Activated gamma-delta T cell (primary cell): ENCODE results near the gene CEACAM7.

Source experiments
- DNase-seq: peaks from one replicate; lab custom pipeline; 2025; lab: John Stamatoyannopoulos, UW

The CEACAM7 gene

DNA sequence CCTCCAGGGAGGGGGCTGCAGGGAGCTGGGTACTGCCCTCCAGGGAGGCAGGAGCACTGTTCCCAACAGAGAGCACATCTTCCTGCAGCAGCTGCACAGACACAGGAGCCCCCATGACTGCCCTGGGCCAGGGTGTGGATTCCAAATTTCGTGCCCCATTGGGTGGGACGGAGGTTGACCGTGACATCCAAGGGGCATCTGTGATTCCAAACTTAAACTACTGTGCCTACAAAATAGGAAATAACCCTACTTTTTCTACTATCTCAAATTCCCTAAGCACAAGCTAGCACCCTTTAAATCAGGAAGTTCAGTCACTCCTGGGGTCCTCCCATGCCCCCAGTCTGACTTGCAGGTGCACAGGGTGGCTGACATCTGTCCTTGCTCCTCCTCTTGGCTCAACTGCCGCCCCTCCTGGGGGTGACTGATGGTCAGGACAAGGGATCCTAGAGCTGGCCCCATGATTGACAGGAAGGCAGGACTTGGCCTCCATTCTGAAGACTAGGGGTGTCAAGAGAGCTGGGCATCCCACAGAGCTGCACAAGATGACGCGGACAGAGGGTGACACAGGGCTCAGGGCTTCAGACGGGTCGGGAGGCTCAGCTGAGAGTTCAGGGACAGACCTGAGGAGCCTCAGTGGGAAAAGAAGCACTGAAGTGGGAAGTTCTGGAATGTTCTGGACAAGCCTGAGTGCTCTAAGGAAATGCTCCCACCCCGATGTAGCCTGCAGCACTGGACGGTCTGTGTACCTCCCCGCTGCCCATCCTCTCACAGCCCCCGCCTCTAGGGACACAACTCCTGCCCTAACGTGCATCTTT lies 12.5 kb upstream of the CEACAM7 start:
- DNase-seq = no peak

DNA sequence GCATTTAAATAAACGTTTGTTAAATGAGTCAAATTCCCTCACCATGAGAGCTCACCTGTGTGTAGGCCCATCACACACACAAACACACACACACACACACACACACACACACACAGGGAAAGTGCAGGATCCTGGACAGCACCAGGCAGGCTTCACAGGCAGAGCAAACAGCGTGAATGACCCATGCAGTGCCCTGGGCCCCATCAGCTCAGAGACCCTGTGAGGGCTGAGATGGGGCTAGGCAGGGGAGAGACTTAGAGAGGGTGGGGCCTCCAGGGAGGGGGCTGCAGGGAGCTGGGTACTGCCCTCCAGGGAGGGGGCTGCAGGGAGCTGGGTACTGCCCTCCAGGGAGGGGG lies 11.9 kb upstream of the CEACAM7 start:
- DNase-seq = no peak

DNA sequence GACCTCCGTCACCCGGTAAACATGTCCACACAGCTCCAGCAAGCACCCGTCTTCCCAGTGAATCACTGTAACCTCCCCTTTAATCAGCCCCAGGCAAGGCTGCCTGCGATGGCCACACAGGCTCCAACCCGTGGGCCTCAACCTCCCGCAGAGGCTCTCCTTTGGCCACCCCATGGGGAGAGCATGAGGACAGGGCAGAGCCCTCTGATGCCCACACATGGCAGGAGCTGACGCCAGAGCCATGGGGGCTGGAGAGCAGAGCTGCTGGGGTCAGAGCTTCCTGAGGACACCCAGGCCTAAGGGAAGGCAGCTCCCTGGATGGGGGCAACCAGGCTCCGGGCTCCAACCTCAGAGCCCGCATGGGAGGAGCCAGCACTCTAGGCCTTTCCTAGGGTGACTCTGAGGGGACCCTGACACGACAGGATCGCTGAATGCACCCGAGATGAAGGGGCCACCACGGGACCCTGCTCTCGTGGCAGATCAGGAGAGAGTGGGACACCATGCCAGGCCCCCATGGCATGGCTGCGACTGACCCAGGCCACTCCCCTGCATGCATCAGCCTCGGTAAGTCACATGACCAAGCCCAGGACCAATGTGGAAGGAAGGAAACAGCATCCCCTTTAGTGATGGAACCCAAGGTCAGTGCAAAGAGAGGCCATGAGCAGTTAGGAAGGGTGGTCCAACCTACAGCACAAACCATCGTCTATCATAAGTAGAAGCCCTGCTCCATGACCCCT lies 11.3 kb upstream of the CEACAM7 start:
- no peak for DNase-seq

DNA sequence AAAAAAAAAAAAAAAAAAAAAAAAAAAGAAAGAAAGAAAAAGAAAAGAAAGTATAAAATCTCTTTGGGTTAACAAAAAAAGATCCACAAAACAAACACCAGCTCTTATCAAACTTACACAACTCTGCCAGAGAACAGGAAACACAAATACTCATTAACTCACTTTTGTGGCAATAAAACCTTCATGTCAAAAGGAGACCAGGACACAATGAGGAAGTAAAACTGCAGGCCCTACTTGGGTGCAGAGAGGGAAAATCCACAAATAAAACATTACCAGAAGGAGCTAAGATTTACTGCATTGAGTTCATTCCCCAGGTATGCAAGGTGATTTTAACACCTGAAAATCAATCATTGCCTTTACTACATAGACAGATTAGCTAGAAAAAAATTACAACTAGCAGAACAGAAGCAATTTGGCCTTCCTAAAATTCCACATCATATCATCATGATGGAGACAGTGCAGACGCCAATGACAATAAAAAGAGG lies 10.7 kb upstream of the CEACAM7 start:
- DNase-seq = no peak

DNA sequence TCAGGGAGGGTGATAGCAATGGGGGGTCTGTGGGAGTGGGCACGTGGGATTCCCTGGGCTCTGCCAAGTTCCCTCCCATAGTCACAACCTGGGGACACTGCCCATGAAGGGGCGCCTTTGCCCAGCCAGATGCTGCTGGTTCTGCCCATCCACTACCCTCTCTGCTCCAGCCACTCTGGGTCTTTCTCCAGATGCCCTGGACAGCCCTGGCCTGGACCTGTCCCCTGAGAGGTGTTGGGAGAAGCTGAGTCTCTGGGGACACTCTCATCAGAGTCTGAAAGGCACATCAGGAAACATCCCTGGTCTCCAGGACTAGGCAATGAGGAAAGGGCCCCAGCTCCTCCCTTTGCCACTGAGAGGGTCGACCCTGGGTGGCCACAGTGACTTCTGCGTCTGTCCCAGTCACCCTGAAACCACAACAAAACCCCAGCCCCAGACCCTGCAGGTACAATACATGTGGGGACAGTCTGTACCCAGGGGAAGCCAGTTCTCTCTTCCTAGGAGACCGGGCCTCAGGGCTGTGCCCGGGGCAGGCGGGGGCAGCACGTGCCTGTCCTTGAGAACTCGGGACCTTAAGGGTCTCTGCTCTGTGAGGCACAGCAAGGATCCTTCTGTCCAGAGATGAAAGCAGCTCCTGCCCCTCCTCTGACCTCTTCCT lies 9.3 kb upstream of the CEACAM7 start:
- DNase-seq = no peak

DNA sequence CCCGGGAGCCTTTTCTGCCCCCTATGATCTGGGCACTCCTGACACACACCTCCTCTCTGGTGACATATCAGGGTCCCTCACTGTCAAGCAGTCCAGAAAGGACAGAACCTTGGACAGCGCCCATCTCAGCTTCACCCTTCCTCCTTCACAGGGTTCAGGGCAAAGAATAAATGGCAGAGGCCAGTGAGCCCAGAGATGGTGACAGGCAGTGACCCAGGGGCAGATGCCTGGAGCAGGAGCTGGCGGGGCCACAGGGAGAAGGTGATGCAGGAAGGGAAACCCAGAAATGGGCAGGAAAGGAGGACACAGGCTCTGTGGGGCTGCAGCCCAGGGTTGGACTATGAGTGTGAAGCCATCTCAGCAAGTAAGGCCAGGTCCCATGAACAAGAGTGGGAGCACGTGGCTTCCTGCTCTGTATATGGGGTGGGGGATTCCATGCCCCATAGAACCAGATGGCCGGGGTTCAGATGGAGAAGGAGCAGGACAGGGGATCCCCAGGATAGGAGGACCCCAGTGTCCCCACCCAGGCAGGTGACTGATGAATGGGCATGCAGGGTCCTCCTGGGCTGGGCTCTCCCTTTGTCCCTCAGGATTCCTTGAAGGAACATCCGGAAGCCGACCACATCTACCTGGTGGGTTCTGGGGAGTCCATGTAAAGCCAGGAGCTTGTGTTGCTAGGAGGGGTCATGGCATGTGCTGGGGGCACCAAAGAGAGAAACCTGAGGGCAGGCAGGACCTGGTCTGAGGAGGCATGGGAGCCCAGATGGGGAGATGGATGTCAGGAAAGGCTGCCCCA lies 8.5 kb upstream of the CEACAM7 start:
- no peak for DNase-seq

DNA sequence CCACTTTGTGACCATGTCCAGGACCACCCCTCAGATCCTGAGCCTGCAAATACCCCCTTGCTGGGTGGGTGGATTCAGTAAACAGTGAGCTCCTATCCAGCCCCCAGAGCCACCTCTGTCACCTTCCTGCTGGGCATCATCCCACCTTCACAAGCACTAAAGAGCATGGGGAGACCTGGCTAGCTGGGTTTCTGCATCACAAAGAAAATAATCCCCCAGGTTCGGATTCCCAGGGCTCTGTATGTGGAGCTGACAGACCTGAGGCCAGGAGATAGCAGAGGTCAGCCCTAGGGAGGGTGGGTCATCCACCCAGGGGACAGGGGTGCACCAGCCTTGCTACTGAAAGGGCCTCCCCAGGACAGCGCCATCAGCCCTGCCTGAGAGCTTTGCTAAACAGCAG lies 7.7 kb upstream of the CEACAM7 start:
- DNase-seq = no peak

DNA sequence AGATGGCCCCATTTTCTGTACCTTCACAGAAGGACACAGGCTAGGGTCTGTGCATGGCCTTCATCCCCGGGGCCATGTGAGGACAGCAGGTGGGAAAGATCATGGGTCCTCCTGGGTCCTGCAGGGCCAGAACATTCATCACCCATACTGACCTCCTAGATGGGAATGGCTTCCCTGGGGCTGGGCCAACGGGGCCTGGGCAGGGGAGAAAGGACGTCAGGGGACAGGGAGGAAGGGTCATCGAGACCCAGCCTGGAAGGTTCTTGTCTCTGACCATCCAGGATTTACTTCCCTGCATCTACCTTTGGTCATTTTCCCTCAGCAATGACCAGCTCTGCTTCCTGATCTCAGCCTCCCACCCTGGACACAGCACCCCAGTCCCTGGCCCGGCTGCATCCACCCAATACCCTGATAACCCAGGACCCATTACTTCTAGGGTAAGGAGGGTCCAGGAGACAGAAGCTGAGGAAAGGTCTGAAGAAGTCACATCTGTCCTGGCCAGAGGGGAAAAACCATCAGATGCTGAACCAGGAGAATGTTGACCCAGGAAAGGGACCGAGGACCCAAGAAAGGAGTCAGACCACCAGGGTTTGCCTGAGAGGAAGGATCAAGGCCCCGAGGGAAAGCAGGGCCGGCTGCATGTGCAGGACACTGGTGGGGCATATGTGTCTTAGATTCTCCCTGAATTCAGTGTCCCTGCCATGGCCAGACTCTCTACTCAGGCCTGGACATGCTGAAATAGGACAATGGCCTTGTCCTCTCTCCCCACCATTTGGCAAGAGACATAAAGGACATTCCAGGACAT lies 7.0 kb upstream of the CEACAM7 start:
- DNase-seq = no peak

DNA sequence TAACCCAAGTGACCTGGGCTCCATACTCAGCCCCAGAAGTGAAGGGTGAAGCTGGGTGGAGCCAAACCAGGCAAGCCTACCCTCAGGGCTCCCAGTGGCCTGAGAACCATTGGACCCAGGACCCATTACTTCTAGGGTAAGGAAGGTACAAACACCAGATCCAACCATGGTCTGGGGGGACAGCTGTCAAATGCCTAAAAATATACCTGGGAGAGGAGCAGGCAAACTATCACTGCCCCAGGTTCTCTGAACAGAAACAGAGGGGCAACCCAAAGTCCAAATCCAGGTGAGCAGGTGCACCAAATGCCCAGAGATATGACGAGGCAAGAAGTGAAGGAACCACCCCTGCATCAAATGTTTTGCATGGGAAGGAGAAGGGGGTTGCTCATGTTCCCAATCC lies 6.1 kb upstream of the CEACAM7 start:
- no peak for DNase-seq

GRCh38 chr19:41691268-41691970 lies 3.3 kb upstream of the CEACAM7 start:
- no peak for DNase-seq

DNA sequence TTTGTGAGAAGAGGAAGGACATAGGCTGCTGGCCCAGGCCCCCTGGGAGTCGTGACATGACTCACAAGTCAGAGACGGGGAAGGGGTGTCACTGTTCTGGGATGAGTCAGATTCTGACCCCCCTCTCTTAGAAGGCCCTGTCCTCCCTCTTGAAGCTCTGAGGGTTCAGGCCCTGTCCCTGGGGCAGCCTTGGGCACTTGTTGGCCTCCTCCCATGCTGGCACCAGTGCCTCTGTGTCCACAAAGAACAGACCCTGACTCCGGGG lies 2.7 kb upstream of the CEACAM7 start:
- DNase-seq = no peak

GRCh38 chr19:41689993-41690800 lies 2.1 kb upstream of the CEACAM7 start:
- no peak for DNase-seq

GRCh38 chr19:41688687-41689086 lies 617 bp upstream of the CEACAM7 start:
- no peak for DNase-seq

DNA sequence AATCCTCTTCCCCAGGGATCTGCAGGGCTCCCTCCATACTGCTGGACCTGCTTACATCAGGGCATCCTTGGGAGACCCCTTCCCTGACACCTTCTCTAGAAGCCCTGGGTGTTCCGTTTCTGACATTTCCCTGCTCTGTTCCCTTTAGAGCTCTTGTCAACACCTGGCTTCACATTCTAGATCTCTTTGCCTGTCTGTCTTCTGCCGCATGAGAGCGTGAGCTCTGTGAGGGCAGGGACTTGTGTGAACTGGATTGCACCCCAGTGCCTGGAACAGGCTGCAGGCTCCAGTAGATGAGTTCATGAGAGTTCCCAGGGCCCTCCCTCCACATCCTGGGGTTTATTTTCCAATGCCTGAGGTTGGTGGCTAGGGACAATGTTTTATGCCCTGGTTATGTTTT lies 651 bp downstream of the CEACAM7 start:
- no peak for DNase-seq

DNA sequence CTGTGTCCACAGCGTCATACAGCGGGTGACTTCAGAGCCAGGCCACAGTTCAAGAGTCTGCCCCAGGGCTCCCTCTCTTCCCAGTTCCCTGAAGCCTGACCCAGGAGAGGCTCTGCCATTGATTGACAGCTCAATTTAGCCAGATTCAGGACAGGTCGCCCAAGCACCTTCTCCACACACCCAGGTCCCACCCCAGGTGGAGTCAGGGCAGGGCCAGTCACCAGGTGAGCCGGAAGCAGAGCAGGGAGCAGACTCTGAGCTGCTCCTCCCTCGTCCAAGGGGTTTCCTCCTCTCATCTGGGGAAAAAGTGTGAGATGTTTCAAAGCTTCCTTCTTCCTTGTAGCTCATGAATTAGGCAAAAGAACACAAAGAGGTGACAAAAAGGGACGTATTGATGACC lies 5.6 kb downstream of the CEACAM7 start:
- no peak for DNase-seq

GRCh38 chr19:41671486-41671885 lies 16.6 kb downstream of the CEACAM7 start:
- no peak for DNase-seq

DNA sequence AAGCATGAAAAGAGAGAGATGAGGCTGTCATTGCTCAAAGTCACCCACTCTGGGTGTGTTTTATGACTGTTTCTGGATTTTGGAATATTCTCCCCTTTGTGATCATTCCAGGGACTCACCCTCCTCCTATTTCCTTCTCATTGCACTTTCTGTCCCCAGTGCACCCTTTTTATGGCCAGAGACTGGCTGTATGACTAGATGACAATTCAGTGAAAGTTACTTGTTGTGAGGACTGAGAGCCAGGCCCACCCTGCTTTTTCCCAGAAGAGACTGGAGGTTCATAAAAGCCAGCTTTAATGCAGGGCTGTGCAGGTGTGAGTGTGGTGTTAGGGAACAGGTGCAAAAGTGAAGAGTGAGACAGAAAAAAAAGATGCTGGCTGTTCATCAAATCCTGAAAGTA lies 17.3 kb downstream of the CEACAM7 start:
- no peak for DNase-seq

GRCh38 chr19:41668315-41668714 lies 19.8 kb downstream of the CEACAM7 start:
- no peak for DNase-seq

- no peak for DNase-seq
These were observed 22.0 kb downstream of the CEACAM7 start for GRCh38 chr19:41666075-41666474.

DNA sequence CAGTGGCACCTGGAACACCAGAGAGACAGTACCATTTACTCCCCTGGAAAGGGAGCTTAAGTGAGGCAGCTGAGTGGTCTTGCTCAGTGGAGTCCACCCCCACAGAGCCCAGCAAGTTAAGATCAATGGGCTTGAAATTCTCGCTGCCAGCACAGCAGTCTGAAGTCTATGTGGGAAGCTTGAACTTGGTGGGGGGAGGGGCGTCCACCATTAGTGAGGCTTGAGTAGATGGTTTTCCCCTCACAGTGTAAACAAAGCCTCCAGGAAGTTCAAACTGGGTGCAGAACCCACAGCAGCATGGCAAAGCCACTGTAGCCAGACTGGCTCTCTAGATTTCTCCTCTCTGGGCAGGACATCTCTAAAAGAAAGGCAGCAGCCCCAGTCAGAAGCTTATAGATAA lies 30.9 kb downstream of the CEACAM7 start:
- no peak for DNase-seq
